B cell (primary cell): ENCODE data around the gene CCBE1. TPM values are rescaled to one million over a fixed set of nuclear protein-coding genes. Genes with fewer than 3 reads are reported as not detected.

Experiments used
- ATAC-seq: fragments of 200-7000 bp; cut with Tn5 transposase; one replicate; pipeline ENCODE4 v1.10.0; 2021; ENCODE audit warnings: low read depth, mild to moderate bottlenecking, moderate number of reproducible peaks, moderate library complexity
- CTCF ChIA-PET: fragments of 350-600 bp; sonication (Branson Sonifier 250); formaldehyde crosslinking; loops from one replicate; lab custom pipeline; 2021; ENCODE audit warnings: antibody characterized with exemption, inconsistent platforms; lab: Charles Lee
- POLR2A ChIA-PET: fragments of 350-600 bp; sonication (Branson Sonifier 250); formaldehyde crosslinking; loops from one replicate; lab custom pipeline; 2021; ENCODE audit warnings: antibody characterized with exemption; lab: Charles Lee
- DNase-seq: peaks from one replicate; pipeline ENCODE4 v3.0.0; 2013
- H2AFZ ChIP-seq: 2 replicates; pipeline ENCODE4 v1.6.1; 2012; ENCODE audit warnings: mild to moderate bottlenecking, low read depth, low read length; ENCODE audit not compliant: insufficient read depth, poor library complexity, severe bottlenecking
- H3K27ac ChIP-seq, 2 donors: 1 replicate in 1 of 2; 2 replicates in 1 of 2; pipeline ENCODE4 v1.5.1; 2012 to 2013; ENCODE audit warnings: low read length in 2 of 2, mild to moderate bottlenecking in 2 of 2, moderate library complexity in 1 of 2
- H3K27me3 ChIP-seq, 4 experiments: fragments of 200-600 bp in 1 of 4; sonication (generic) in 1 of 4; replicated peaks in 1 of 4; 1 replicate in 2 of 4; 2 replicates in 2 of 4; pipeline versions ENCODE4 v1.6.1 to v1.7.0; 2013 to 2016; ENCODE audit warnings: low read length in 3 of 4, mild to moderate bottlenecking in 2 of 4, mixed read lengths in 1 of 4, moderate library complexity in 1 of 4; ENCODE audit not compliant: insufficient read depth in 4 of 4, control insufficient read depth in 3 of 4; ENCODE audit errors: control extremely low read depth in 1 of 4
- H3K36me3 ChIP-seq, 2 experiments: replicated peaks in 1 of 2; 1 replicate in 1 of 2; 2 replicates in 1 of 2; pipeline versions ENCODE4 v1.6.1 to v1.7.1; 2013; ENCODE audit warnings: low read length in 1 of 2; ENCODE audit not compliant: insufficient read depth in 2 of 2, control insufficient read depth in 1 of 2; ENCODE audit errors: control extremely low read depth in 1 of 2, extremely low read depth in 1 of 2
- H3K4me1 ChIP-seq, 2 donors: fragments of 200-600 bp in 1 of 2; sonication (generic) in 1 of 2; 1 replicate in 1 of 2; 2 replicates in 1 of 2; pipeline versions ENCODE4 v1.5.1 to v1.6.1; 2013 to 2017; ENCODE audit warnings: low read length in 2 of 2; ENCODE audit not compliant: control insufficient read depth in 2 of 2, insufficient read depth in 2 of 2
- H3K4me2 ChIP-seq: replicated peaks from 2 replicates; pipeline ENCODE3; 2012; ENCODE audit warnings: mild to moderate bottlenecking, low read depth, low read length; ENCODE audit not compliant: poor library complexity, severe bottlenecking
- H3K4me3 ChIP-seq, 5 experiments: fragments of 200-600 bp in 1 of 5; sonication (generic) in 1 of 5; 1 replicate in 3 of 5; 2 replicates in 2 of 5; pipeline versions ENCODE4 v1.5.1 to v1.7.0; 2011 to 2016; ENCODE audit warnings: low read length in 4 of 5, mild to moderate bottlenecking in 4 of 5, low read depth in 2 of 5, control low read depth in 1 of 5, moderate library complexity in 1 of 5; ENCODE audit not compliant: insufficient read depth in 1 of 5; ENCODE audit errors: control extremely low read depth in 1 of 5, extremely low read depth in 1 of 5
- H3K79me2 ChIP-seq: fragments of 200-600 bp; sonication (generic); one replicate; pipeline ENCODE4 v1.6.0; 2016; ENCODE audit warnings: low read length; ENCODE audit not compliant: control insufficient read depth, insufficient read depth
- H3K9ac ChIP-seq: fragments of 200-600 bp; sonication (generic); 2 replicates; pipeline ENCODE4 v1.6.1; 2017; ENCODE audit warnings: mild to moderate bottlenecking, low read length, moderate library complexity
- H3K9me3 ChIP-seq, 3 donors: one replicate each; pipeline versions ENCODE4 v1.6.1 to v1.7.1; 2013; ENCODE audit warnings: low read length in 2 of 3; ENCODE audit not compliant: control insufficient read depth in 2 of 3, insufficient read depth in 1 of 3; ENCODE audit errors: control extremely low read depth in 1 of 3
- H4K20me1 ChIP-seq: 2 replicates; pipeline ENCODE4 v1.6.0; 2012; ENCODE audit warnings: mild to moderate bottlenecking, low read length; ENCODE audit not compliant: insufficient read depth, control insufficient read depth, poor library complexity, severe bottlenecking
- H3K27ac Mint-ChIP-seq: one replicate; pipeline ENCODE4 v1.8.0; 2021; ENCODE audit warnings: mixed read lengths
- H3K27me3 Mint-ChIP-seq: one replicate; pipeline ENCODE4 v1.8.0; 2021; ENCODE audit warnings: mixed read lengths
- H3K4me1 Mint-ChIP-seq: one replicate; pipeline ENCODE4 v1.8.0; 2021; ENCODE audit warnings: mixed read lengths
- H3K4me3 Mint-ChIP-seq: one replicate; pipeline ENCODE4 v1.8.0; 2021; ENCODE audit warnings: mixed read lengths
- H3K9me3 Mint-ChIP-seq: one replicate; pipeline ENCODE4 v1.8.0; 2022; ENCODE audit warnings: mixed read lengths; ENCODE audit not compliant: insufficient read depth
- CTCF ChIP-seq: fragments of 200-600 bp; IDR thresholded peaks from one replicate; pipeline ENCODE4 v1.8.0; 2022; ENCODE audit warnings: antibody characterized with exemption, mild to moderate bottlenecking
- EZH2 ChIP-seq: IDR thresholded peaks from 2 replicates; pipeline ENCODE4 v1.6.1; 2012; ENCODE audit warnings: borderline replicate concordance, low read depth, mild to moderate bottlenecking, moderate library complexity, low read length; ENCODE audit not compliant: insufficient read depth, poor library complexity, severe bottlenecking
- WGBS: methylation state at CpG from one replicate; pipeline ENCODE4 v1.1.5; 2013; ENCODE audit warnings: missing lambda C conversion rate; ENCODE audit not compliant: insufficient coverage; 5-methylcytosine and 5-hydroxymethylcytosine counted together
- intact Hi-C: fragments of 100-400 bp; cut with micrococcal nuclease; formaldehyde crosslinking; loops from one replicate; pipeline ENCODE4 v1.10.0; 2022
- polyA plus RNA-seq: library from polyadenylated mRNA; depleted of rRNA; stranded (reverse); fragments of >200 nt; gene quantifications from 2 replicates; pipeline ENCODE4 v1.2.3, GENCODE V29; 2012
- total RNA-seq, 2 donors: library from RNA; stranded (reverse); fragments of 120-200 nt in 1 of 2; gene quantifications; 1 replicate in 1 of 2; 2 replicates in 1 of 2; pipeline versions ENCODE4 v1.2.3 to v1.2.4, GENCODE V29; 2013 to 2022

CCBE1 gene
- total and polyA plus RNA-seq, 2 donors (not counting 1 experiment from before 2014, with no cell fraction given): not detected

- no peaks in the 10 kb centered on the region for H3K79me2 ChIP-seq
- no peak overlapping the region for H3K9ac ChIP-seq
- H3K27ac Mint-ChIP-seq: no peak overlapping the region
- no peaks in the 10 kb centered on the region for H3K36me3 ChIP-seq
- peaks cover 2% of the 10 kb centered on the region for H3K9me3 Mint-ChIP-seq
- DNase-seq (no peak), ATAC-seq (no peak)
- H3K27me3 ChIP-seq: no peaks in the 10 kb centered on the region
- no peaks in the 10 kb centered on the region for H4K20me1 ChIP-seq
- H3K4me3 ChIP-seq: no peak overlapping the region
- peaks cover 19% of the 10 kb centered on the region for H3K27me3 Mint-ChIP-seq
- no CpG with 5 or more reads among the region's 4 CpGs for WGBS
- no peak overlapping the region for H3K4me3 Mint-ChIP-seq
- ChIA-PET CTCF (no interaction called here), POLR2A (no interaction called here)
- H3K4me2 ChIP-seq: no peak overlapping the region
- no peaks in the 10 kb centered on the region for H3K9me3 ChIP-seq
- intact Hi-C loops: no loop called here
- no peak overlapping the region for H2AFZ ChIP-seq
- no peaks in the 10 kb centered on the region for H3K4me1 Mint-ChIP-seq
- TF ChIP-seq EZH2 (no peak), CTCF (no peak)
- H3K27ac ChIP-seq: no peak overlapping the region
- H3K4me1 ChIP-seq: no peaks in the 10 kb centered on the region
Measured at GRCh38 chr18:59520562-59521355, 176.5 kb downstream of the CCBE1 start.

GRCh38 chr18:59518705-59519104, 178.5 kb downstream of the CCBE1 start:
- H4K20me1 ChIP-seq: no peaks in the 10 kb centered on the region
- Mint-ChIP-seq H3K27me3 (peaks cover 28% of the 10 kb centered on the region), H3K9me3 (no peaks in the 10 kb centered on the region), H3K27ac (no peak overlapping the region), H3K4me3 (no peak overlapping the region), H3K4me1 (no peaks in the 10 kb centered on the region)
- no peak overlapping the region for H2AFZ ChIP-seq
- no peaks in the 10 kb centered on the region for H3K27me3 ChIP-seq
- DNase-seq (no peak), ATAC-seq (no peak)
- no peaks in the 10 kb centered on the region for H3K9me3 ChIP-seq
- H3K9ac ChIP-seq: no peak overlapping the region
- H3K79me2 ChIP-seq: no peaks in the 10 kb centered on the region
- no peaks in the 10 kb centered on the region for H3K36me3 ChIP-seq
- H3K4me2 ChIP-seq: no peak overlapping the region
- no peaks in the 10 kb centered on the region for H3K4me1 ChIP-seq
- TF ChIP-seq CTCF (no peak), EZH2 (no peak)
- no peak overlapping the region for H3K27ac ChIP-seq
- intact Hi-C loops: no loop called here
- H3K4me3 ChIP-seq: no peak overlapping the region
- WGBS: 67% methylated on average over 2 of the region's 2 CpGs
- CTCF ChIA-PET: interaction anchor here (1.0 kb wide), 1 partner anchor 10 kb away, joined by 4 read pairs; no protein-coding TSS in a partner anchor
- POLR2A ChIA-PET: no interaction called here
